Liver (tissue), 9 donors: ENCODE data around the gene ARGLU1. TPM values are rescaled to one million over a fixed set of nuclear protein-coding genes. Genes with fewer than 3 reads are reported as not detected.

Experiments
- DNase-seq: peaks from one replicate; pipeline ENCODE4 v3.0.0-alpha.2; 2017; ENCODE audit warnings: low spot score
- H3K27ac ChIP-seq, 2 donors: one replicate each; pipeline ENCODE4 v1.7.0; 2013; ENCODE audit warnings: inconsistent platforms in 2 of 2, low read length in 2 of 2, control low read depth in 1 of 2, low read depth in 1 of 2, mild to moderate bottlenecking in 1 of 2
- H3K27me3 ChIP-seq, 4 donors: one replicate each; pipeline versions ENCODE4 v1.6.1 to v1.7.0; 2013; ENCODE audit warnings: low read length in 3 of 4, inconsistent platforms in 1 of 4, mild to moderate bottlenecking in 1 of 4, moderate library complexity in 1 of 4; ENCODE audit not compliant: control insufficient read depth in 4 of 4, insufficient read depth in 4 of 4
- H3K36me3 ChIP-seq, 4 donors: one replicate each; pipeline versions ENCODE4 v1.6.1 to v1.7.0; 2013; ENCODE audit warnings: low read length in 3 of 4, mild to moderate bottlenecking in 3 of 4, low read depth in 1 of 4, moderate library complexity in 1 of 4; ENCODE audit not compliant: control insufficient read depth in 4 of 4, insufficient read depth in 3 of 4
- H3K4me1 ChIP-seq, 4 donors: one replicate each; pipeline versions ENCODE4 v1.6.1 to v1.7.0; 2013; ENCODE audit warnings: low read length in 3 of 4, mild to moderate bottlenecking in 3 of 4, moderate library complexity in 1 of 4; ENCODE audit not compliant: control insufficient read depth in 4 of 4, insufficient read depth in 4 of 4
- H3K4me3 ChIP-seq, 3 donors: one replicate each; pipeline versions ENCODE4 v1.6.1 to v1.7.0; 2013; ENCODE audit warnings: low read length in 3 of 3, control low read depth in 1 of 3, low read depth in 1 of 3, mild to moderate bottlenecking in 1 of 3
- H3K9ac ChIP-seq, 2 donors: one replicate each; pipeline ENCODE4 v1.7.0; 2013; ENCODE audit warnings: low read length in 2 of 2, mild to moderate bottlenecking in 2 of 2, moderate library complexity in 2 of 2, control low read depth in 1 of 2, low read depth in 1 of 2
- H3K9me3 ChIP-seq, 4 donors: one replicate each; pipeline versions ENCODE4 v1.6.1 to v1.7.0; 2013; ENCODE audit warnings: low read length in 3 of 4; ENCODE audit not compliant: control insufficient read depth in 4 of 4
- ATF3 ChIP-seq: IDR thresholded peaks from 2 replicates; pipeline ENCODE4 v1.6.1; 2016; ENCODE audit warnings: antibody characterized with exemption
- CTCF ChIP-seq: fragments of 150-350 bp; IDR thresholded peaks from 2 replicates; pipeline ENCODE4 v1.5.1; 2017; ENCODE audit warnings: improper control_type of control experiment, low read depth, low read length; ENCODE audit not compliant: missing input control
- EGR1 ChIP-seq, 2 donors: IDR thresholded peaks; 2 replicates each; pipeline ENCODE4 v1.6.1; 2016 to 2018; ENCODE audit warnings: antibody characterized with exemption in 2 of 2, low read depth in 2 of 2
- FOXA1 ChIP-seq: IDR thresholded peaks from 2 replicates; pipeline ENCODE4 v1.6.1; 2016; ENCODE audit warnings: antibody characterized with exemption
- FOXA2 ChIP-seq: IDR thresholded peaks from 2 replicates; pipeline ENCODE4 v1.6.1; 2016; ENCODE audit warnings: antibody characterized with exemption
- GABPA ChIP-seq, 2 donors: IDR thresholded peaks in 1 of 2; conservative IDR thresholded peaks in 1 of 2; 2 replicates each; pipeline ENCODE4 v1.6.1; 2016; ENCODE audit warnings: antibody characterized with exemption in 2 of 2, mild to moderate bottlenecking in 1 of 2, moderate library complexity in 1 of 2
- HNF4A ChIP-seq, 2 donors: conservative IDR thresholded peaks; 2 replicates each; pipeline ENCODE4 v1.6.1; 2016; ENCODE audit warnings: antibody characterized with exemption in 2 of 2, mild to moderate bottlenecking in 2 of 2
- HNF4G ChIP-seq: IDR thresholded peaks from 2 replicates; pipeline ENCODE4 v1.6.1; 2016; ENCODE audit warnings: antibody characterized with exemption
- JUND ChIP-seq, 2 donors: IDR thresholded peaks; 2 replicates each; pipeline ENCODE4 v1.6.1; 2016; ENCODE audit warnings: antibody characterized with exemption in 2 of 2
- MAX ChIP-seq: IDR thresholded peaks from 2 replicates; pipeline ENCODE4 v1.6.1; 2016; ENCODE audit warnings: antibody characterized with exemption
- NR2F2 ChIP-seq: IDR thresholded peaks from 2 replicates; pipeline ENCODE4 v1.6.1; 2016; ENCODE audit warnings: antibody characterized with exemption
- RAD21 ChIP-seq, 2 donors: IDR thresholded peaks; 2 replicates each; pipeline ENCODE4 v1.6.1; 2016; ENCODE audit warnings: antibody characterized with exemption in 2 of 2, mild to moderate bottlenecking in 2 of 2
- REST ChIP-seq: IDR thresholded peaks from 2 replicates; pipeline ENCODE4 v1.6.1; 2016; ENCODE audit warnings: antibody characterized with exemption, mild to moderate bottlenecking
- RXRA ChIP-seq, 2 donors: IDR thresholded peaks; 2 replicates each; pipeline ENCODE4 v1.6.1; 2017 to 2018; ENCODE audit warnings: antibody characterized with exemption in 2 of 2, mild to moderate bottlenecking in 1 of 2
- SP1 ChIP-seq: IDR thresholded peaks from 2 replicates; pipeline ENCODE4 v1.6.1; 2018; ENCODE audit warnings: antibody characterized with exemption, mild to moderate bottlenecking
- TAF1 ChIP-seq: conservative IDR thresholded peaks from 2 replicates; pipeline ENCODE4 v1.6.1; 2016; ENCODE audit warnings: antibody characterized with exemption, mild to moderate bottlenecking
- YY1 ChIP-seq: IDR thresholded peaks from 2 replicates; pipeline ENCODE4 v1.6.1; 2016; ENCODE audit warnings: antibody characterized with exemption, mild to moderate bottlenecking
- ZBTB33 ChIP-seq: IDR thresholded peaks from 2 replicates; pipeline ENCODE4 v1.6.1; 2016; ENCODE audit warnings: antibody characterized with exemption
- WGBS: extraction: QIAGEN DNeasy Blood & Tissue Kit; methylation state at CpG from one replicate; pipeline ENCODE4 v1.1.7; 2013; 5-methylcytosine and 5-hydroxymethylcytosine counted together
- polyA plus RNA-seq, 2 donors: library from polyadenylated mRNA; stranded (reverse) in 1 of 2; unstranded in 1 of 2; fragments of 200-250 nt in 1 of 2; fragments of >200 nt in 1 of 2; fragmentation: Nextera tagmentation in 1 of 2; extraction: Ambion mirVana in 1 of 2; gene quantifications; one replicate each; pipeline versions ENCODE4 v1.2.1 to v1.2.3, GENCODE V29; 2013 to 2015
- total RNA-seq, 2 donors: library from RNA; depleted of rRNA; stranded (reverse); fragments of >200 nt; gene quantifications; one replicate each; pipeline ENCODE4 v1.2.3, GENCODE V29; 2014
- donor health status: healthy.
- donor health status: healthy.
- donor health status: healthy.
- donor health status: healthy.
- donor health status: healthy.

The ARGLU1 gene
- total and polyA plus RNA-seq, 4 donors, result 16.7 to 50.8 (median 30.1) TPM

GRCh38 chr13:106595625-106596024 is 27.7 kb upstream of the ARGLU1 start:
- no peak for DNase-seq
- TF ChIP-seq TAF1, result no peak
- no peak for TF ChIP-seq JUND (IDR thresholded peaks at IDR 0.05)
- TF ChIP-seq EGR1 (IDR thresholded peaks at IDR 0.05; ENCODE audit: low read depth in 2 of 2), result no peak
- no peak for TF ChIP-seq GABPA (IDR thresholded peaks at IDR 0.05 in 1 of 2, conservative IDR thresholded peaks at IDR 0.05 in 1 of 2)
- no peak for TF ChIP-seq SP1
- no peak for TF ChIP-seq ATF3
- no peak for TF ChIP-seq FOXA2
- TF ChIP-seq CTCF, result no peak
- TF ChIP-seq NR2F2, result no peak
- no peak overlapping the region for H3K27ac ChIP-seq
- WGBS, result 75% methylated on average over 6 of the region's 6 CpGs
- no peaks in the 10 kb centered on the region for H3K36me3 ChIP-seq
- no peaks in the 10 kb centered on the region for H3K4me1 ChIP-seq
- H3K9me3 ChIP-seq, result no peaks in the 10 kb centered on the region
- no peak overlapping the region for H3K4me3 ChIP-seq
- no peak overlapping the region for H3K9ac ChIP-seq
- no peaks in the 10 kb centered on the region for H3K27me3 ChIP-seq

- H3K9ac ChIP-seq, result no peak overlapping the region
- no peak for DNase-seq
- H3K4me3 ChIP-seq, result no peak overlapping the region
- no peak overlapping the region for H3K27ac ChIP-seq
- TF ChIP-seq FOXA2, result no peak
- TF ChIP-seq ATF3, result no peak
- TF ChIP-seq RAD21 (IDR thresholded peaks at IDR 0.05), result no peak
- TF ChIP-seq EGR1 (IDR thresholded peaks at IDR 0.05; ENCODE audit: low read depth in 2 of 2), result no peak
- TF ChIP-seq NR2F2, result no peak
- TF ChIP-seq MAX, result no peak
- no peak for TF ChIP-seq YY1
- no peak for TF ChIP-seq GABPA (IDR thresholded peaks at IDR 0.05 in 1 of 2, conservative IDR thresholded peaks at IDR 0.05 in 1 of 2)
- no peak for TF ChIP-seq ZBTB33
- no peak for TF ChIP-seq JUND (IDR thresholded peaks at IDR 0.05)
- TF ChIP-seq CTCF, result no peak
- TF ChIP-seq RXRA (IDR thresholded peaks at IDR 0.05), result no peak
- TF ChIP-seq REST, result no peak
- no peak for TF ChIP-seq SP1
- TF ChIP-seq HNF4A (conservative IDR thresholded peaks at IDR 0.05), result no peak
- TF ChIP-seq FOXA1, result no peak
- no peak for TF ChIP-seq HNF4G
- no peak for TF ChIP-seq TAF1
- H3K9me3 ChIP-seq, result no peaks in the 10 kb centered on the region
- H3K4me1 ChIP-seq, result no peaks in the 10 kb centered on the region
- no peaks in the 10 kb centered on the region for H3K27me3 ChIP-seq
- no peaks in the 10 kb centered on the region for H3K36me3 ChIP-seq
- WGBS, result 81% methylated on average over 4 of the region's 4 CpGs
Measured at GRCh38 chr13:106594980-106595379, 27.0 kb upstream of the ARGLU1 start.
